ENCODE measurements around the gene NCAPG2. TPM values are rescaled to one million over a fixed set of nuclear protein-coding genes. Genes with fewer than 3 reads are reported as not detected.

Gene NCAPG2, protein sequence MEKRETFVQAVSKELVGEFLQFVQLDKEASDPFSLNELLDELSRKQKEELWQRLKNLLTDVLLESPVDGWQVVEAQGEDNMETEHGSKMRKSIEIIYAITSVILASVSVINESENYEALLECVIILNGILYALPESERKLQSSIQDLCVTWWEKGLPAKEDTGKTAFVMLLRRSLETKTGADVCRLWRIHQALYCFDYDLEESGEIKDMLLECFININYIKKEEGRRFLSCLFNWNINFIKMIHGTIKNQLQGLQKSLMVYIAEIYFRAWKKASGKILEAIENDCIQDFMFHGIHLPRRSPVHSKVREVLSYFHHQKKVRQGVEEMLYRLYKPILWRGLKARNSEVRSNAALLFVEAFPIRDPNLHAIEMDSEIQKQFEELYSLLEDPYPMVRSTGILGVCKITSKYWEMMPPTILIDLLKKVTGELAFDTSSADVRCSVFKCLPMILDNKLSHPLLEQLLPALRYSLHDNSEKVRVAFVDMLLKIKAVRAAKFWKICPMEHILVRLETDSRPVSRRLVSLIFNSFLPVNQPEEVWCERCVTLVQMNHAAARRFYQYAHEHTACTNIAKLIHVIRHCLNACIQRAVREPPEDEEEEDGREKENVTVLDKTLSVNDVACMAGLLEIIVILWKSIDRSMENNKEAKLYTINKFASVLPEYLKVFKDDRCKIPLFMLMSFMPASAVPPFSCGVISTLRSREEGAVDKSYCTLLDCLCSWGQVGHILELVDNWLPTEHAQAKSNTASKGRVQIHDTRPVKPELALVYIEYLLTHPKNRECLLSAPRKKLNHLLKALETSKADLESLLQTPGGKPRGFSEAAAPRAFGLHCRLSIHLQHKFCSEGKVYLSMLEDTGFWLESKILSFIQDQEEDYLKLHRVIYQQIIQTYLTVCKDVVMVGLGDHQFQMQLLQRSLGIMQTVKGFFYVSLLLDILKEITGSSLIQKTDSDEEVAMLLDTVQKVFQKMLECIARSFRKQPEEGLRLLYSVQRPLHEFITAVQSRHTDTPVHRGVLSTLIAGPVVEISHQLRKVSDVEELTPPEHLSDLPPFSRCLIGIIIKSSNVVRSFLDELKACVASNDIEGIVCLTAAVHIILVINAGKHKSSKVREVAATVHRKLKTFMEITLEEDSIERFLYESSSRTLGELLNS
- total RNA-seq = 100 to 1,000 TPM; 129 to 205 TPM

DNA sequence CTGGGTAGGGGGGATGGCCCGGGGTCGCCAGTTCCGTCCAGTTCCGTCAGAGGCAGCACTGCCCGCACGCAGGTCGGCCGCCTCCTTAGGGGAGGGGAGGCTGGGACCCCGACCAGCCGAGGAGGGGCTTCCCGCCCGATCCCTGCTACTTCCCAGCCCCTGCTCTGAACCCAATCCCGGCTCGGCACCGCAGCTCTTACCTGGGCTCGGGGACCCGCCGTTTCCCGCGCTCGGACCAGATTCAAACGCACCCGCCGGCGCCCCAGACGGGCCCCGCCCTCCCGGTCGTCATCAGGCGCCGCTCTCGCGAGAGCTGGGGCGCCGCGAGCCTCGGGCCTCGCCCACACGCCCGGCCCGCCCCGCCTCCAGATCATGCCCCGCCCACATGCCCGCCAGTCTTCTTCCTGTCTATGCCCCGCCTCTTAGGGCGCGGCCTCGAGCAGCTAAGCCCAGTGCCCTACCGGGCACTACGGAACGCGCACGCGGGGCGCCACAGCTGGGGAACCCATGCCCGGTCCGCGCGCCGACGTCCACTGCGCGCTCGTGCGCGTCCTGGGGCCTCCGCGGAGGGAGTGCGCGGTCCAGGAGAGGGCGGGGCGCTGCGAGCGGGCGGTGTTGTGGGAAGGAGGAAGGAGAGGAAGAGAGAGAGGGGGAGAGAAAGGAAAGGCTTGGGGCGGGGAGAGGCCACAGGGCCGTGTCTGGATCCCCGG lies at the start of gene NCAPG2:
Gene NCAPG2 (minus strand): TSS at position 281 of the 710 bp plus-strand sequence. CDS start 2,905 bp downstream, outside the sequence.
- no peaks in the 10 kb centered on the region for H3K9me3 Mint-ChIP-seq
- ATAC-seq = peak; percentile 98 to 99
- peaks cover 21 to 42% of the 10 kb centered on the region in 2 donors for H3K36me3 Mint-ChIP-seq
- H3K27ac Mint-ChIP-seq = peak within 1 kb of the TSS; percentile 93 to 96
- peak; percentile 96 to 97 for DNase-seq (ENCODE audit: low spot score in 2 of 2)

DNA sequence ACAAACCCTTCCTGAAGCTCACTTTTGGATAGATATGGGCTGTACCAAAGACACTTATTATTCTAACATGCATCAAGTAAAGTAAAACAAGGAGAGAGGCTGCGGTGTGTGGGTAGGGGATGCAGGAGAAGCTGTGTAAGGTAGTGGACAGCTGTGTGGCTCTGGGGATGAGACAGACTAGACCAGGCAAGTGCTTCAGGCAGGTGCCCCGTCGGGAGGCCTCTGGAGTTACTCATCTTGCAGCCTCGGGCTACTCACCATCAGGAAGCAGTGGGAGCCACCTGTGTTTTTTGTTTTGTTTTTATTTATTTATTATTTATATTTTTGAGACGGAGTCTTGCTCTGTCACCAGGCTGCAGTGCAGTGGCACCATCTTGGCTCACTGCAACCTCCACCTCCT lies 49.3 kb upstream of the NCAPG2 start:
- Mint-ChIP-seq H3K9me3 (no peaks in the 10 kb centered on the region), H3K36me3 (peaks cover 0 to 19% of the 10 kb centered on the region in 2 donors), H3K27ac (no peak overlapping the region)
- DNase-seq (ENCODE audit: low spot score in 2 of 2) = no peak
- ATAC-seq = no peak

DNA sequence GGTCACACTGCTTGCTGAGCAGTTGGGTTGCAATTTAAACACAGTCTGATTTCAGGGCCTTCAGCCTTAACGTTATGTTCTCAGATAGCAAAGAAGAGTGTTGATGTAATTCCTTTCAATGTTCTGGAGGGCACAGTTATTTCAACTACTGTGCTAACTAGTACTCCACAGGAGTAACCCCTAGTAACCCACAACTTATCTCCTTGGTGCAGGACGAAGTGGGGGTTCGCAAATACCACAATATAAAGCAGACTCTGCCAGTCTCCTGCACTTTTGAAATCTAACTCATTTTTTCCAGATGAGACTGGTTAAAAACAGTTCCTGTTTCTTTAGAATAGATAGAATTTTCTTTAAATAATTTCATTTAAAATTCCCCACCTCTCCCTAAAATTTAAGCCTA lies 47.1 kb upstream of the NCAPG2 start:
- no peak for ATAC-seq
- DNase-seq (ENCODE audit: low spot score in 2 of 2) = no peak
- no peak overlapping the region for H3K27ac Mint-ChIP-seq
- peaks cover 0 to 15% of the 10 kb centered on the region in 2 donors for H3K36me3 Mint-ChIP-seq
- no peaks in the 10 kb centered on the region for H3K9me3 Mint-ChIP-seq

DNA sequence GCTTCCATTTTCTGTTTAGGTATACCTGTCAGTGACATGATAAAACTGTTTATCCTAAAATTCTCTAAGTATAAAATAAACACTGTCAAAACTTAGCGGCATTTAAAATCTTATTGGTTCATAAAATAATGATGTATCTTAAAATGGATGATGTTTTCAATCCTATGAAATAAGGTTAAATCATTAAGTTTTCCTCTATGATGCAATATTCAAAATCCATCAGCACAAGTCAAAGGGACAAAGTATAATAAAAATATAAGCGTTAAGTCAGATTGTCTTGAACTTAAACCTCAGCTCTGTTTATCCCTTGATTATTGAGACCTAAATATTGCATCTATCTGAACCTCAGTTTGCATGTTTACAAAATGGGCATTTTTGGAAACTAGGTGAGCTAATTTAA lies 46.6 kb upstream of the NCAPG2 start:
- no peak for DNase-seq (ENCODE audit: low spot score in 2 of 2)
- H3K9me3 Mint-ChIP-seq = no peaks in the 10 kb centered on the region
- peaks cover 0 to 13% of the 10 kb centered on the region in 2 donors for H3K36me3 Mint-ChIP-seq
- ATAC-seq = no peak
- H3K27ac Mint-ChIP-seq = no peak overlapping the region

DNA sequence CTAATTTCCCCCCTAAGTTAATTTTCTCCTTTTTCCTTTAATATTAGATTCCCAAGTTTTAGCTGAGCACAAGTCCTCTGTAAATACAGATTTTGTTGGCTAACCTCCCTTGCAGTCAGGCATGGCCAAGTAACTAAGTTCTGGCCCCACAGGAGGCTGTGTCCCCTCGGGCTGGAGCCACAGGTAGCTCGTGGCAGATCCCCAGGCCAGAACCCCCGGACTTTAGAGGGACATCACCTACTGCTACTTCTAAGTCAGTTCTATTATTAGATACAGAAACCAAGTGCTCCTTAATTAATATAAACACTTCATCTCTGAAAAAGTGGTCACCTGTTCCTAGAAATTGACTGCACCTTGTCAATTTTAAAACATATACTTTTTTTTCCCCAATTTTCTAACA lies 46.1 kb upstream of the NCAPG2 start:
- no peaks in the 10 kb centered on the region for H3K9me3 Mint-ChIP-seq
- ATAC-seq = no peak
- no peak for DNase-seq (ENCODE audit: low spot score in 2 of 2)
- H3K27ac Mint-ChIP-seq = peak overlapping the region in 1 of 2 donors; percentile 14
- H3K36me3 Mint-ChIP-seq = peaks cover 0 to 10% of the 10 kb centered on the region in 2 donors

DNA sequence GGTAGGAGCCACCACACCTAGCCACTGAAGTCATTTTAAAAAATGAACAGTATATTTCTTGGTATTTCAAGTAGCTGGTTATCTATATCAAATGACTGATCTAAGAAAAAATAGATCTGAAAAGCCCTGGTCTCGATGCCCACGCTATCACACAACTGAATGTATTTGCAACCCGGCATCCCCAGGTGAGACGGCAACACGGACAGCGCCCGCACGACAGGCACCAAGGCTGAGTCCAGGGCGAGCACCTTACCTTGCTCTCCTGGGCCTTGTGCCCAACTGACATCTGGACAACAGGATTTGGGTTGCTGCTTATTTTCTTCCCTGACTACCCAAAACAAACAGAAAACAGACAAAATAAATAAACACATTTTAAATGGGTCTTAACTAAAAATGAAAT lies 44.8 kb upstream of the NCAPG2 start:
- no peaks in the 10 kb centered on the region for H3K9me3 Mint-ChIP-seq
- H3K36me3 Mint-ChIP-seq = peaks cover 4 to 10% of the 10 kb centered on the region in 2 donors
- peak overlapping the region in 1 of 2 donors; percentile 50 for H3K27ac Mint-ChIP-seq
- no peak for DNase-seq (ENCODE audit: low spot score in 2 of 2)
- ATAC-seq = no peak

DNA sequence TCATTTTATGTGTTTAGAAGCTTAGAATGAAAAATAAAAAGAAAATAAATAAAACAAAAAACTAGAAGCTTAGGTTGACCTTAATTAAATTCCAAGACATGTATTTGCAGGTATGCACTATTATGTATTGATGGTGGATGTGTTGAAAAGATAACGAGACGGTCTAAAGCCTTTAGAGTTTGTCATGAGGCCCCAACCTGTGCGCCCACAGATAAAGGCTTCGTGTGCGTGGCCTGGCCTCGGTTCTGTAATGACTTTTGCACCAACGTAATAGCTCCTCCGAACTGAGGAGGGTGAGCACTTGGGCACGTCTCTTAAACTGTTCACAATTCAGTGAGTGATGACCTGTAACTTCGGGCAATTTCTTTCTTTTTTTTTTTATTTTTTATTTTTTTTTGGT lies 43.7 kb upstream of the NCAPG2 start:
- Mint-ChIP-seq H3K27ac (no peak overlapping the region), H3K9me3 (no peaks in the 10 kb centered on the region), H3K36me3 (peaks cover 4 to 10% of the 10 kb centered on the region in 2 donors)
- DNase-seq (ENCODE audit: low spot score in 2 of 2) (no peak), ATAC-seq (no peak)

DNA sequence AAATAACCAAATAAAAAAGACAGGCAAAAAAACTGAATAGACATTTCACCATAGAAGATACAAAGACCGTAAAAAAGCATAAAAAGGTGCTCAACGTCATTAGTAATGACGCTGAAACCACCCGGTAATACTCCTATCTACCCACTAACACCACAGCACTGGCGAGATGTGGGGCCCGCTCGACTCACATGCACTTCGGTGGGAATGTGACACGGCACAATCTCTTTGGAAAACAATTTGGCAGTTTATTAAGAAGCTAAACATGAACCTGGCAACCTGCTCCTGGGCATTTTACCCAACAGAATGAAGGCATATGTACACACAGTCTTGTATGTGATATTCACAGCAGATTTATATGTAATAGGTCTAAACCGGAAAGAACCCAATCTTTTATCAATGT lies 42.8 kb upstream of the NCAPG2 start:
- no peak for DNase-seq (ENCODE audit: low spot score in 2 of 2)
- Mint-ChIP-seq H3K36me3 (peaks cover 4 to 10% of the 10 kb centered on the region in 2 donors), H3K9me3 (no peaks in the 10 kb centered on the region), H3K27ac (no peak overlapping the region)
- no peak for ATAC-seq

DNA sequence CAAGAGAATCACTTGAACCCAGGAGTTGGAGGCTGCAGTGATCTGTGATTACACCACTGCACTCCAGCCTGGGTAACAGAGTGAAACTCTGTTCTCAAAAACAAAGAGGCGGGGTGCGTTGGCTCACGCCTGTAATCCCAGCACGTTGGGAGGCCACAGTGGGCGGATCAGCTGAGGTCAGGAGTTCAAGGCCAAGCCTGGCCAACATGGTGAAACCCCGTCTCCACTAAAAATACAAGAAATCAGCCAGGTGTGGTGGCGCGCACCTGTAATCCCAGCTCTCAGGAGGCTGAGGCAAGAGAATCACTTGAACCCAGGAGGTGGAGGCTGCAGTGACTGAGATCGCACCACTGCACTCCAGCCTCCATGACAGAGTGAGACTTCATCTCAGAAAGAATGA lies 42.4 kb upstream of the NCAPG2 start:
- ATAC-seq = no peak
- peak overlapping the region in 1 of 2 donors; percentile 30 for H3K27ac Mint-ChIP-seq
- H3K36me3 Mint-ChIP-seq = peaks cover 4 to 10% of the 10 kb centered on the region in 2 donors
- no peak for DNase-seq (ENCODE audit: low spot score in 2 of 2)
- H3K9me3 Mint-ChIP-seq = no peaks in the 10 kb centered on the region

DNA sequence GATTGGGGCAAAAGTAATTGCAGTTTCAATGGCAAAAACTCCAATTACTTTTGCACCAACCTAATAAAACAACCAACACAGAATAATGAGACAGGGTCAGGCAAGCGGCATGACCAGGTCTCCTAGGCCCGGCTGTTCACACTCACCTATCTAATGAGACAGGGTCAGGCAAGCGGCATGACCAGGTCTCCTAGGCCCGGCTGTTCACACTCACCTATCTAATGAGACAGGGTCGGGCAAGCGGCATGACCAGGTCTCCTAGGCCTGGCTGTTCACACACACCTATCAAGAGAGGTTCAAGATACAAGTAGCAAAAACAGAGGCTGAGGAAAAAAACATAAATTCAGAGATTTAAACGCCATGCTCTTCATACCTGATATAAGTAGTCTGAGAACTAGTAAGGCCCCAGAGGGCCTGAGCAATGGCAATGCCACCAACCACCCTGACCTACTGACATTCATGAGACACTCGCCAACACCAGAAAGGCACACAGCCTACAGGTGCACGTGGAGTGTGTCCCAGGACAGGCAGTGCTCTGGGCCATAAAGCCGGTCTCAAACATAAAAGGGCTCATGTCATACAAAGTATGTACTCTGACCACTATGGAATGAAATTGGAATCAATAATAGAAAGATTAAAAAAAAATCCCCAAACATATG lies 40.6 kb upstream of the NCAPG2 start:
- no peaks in the 10 kb centered on the region for H3K9me3 Mint-ChIP-seq
- H3K36me3 Mint-ChIP-seq = peaks cover 15 to 18% of the 10 kb centered on the region in 2 donors
- no peak overlapping the region for H3K27ac Mint-ChIP-seq
- no peak for DNase-seq (ENCODE audit: low spot score in 2 of 2)
- no peak for ATAC-seq

DNA sequence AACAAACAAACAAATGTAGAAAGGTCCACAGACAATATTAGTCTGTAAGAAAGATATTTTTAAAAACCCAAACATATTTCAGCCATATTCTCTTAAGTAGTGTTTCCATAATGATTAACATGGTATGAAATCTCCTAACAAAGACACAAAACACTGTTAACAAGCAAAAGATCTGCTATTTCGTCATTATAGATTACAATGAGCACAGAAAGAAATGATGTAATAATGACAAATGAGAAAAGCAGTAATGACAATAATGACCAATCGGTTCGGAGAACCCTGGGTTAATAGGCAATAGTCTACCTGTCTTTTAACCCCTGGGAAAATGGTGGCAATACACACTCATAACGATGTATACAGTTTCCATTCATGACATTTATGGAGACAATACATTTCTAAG lies 39.5 kb upstream of the NCAPG2 start:
- ATAC-seq (no peak), DNase-seq (ENCODE audit: low spot score in 2 of 2) (no peak)
- no peak overlapping the region for H3K27ac Mint-ChIP-seq
- H3K36me3 Mint-ChIP-seq = peaks cover 18 to 19% of the 10 kb centered on the region in 2 donors
- no peaks in the 10 kb centered on the region for H3K9me3 Mint-ChIP-seq

DNA sequence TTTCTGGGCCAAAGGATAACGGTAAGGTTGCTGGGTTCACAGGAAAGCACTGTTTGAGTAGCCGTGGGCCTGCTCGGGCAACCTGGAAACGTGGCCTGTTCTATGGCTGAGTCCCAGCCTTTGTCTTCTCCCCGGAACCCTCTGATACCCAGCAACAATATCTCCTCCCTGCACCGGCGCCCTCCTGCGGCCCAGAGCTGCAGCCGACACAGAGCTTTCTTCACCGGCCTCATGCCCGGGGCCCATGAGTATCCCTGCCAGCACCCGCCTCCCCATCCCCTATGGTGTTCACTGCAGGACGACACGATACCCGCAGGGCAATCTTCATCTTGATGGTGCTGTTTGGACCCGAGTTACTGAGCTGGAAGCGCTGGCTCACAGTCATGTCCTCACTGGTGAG lies 38.6 kb upstream of the NCAPG2 start:
- ATAC-seq (no peak), DNase-seq (ENCODE audit: low spot score in 2 of 2) (no peak)
- peak overlapping the region in 1 of 2 donors; percentile 91 for H3K27ac Mint-ChIP-seq
- H3K9me3 Mint-ChIP-seq = no peaks in the 10 kb centered on the region
- H3K36me3 Mint-ChIP-seq = peaks cover 19 to 26% of the 10 kb centered on the region in 2 donors

DNA sequence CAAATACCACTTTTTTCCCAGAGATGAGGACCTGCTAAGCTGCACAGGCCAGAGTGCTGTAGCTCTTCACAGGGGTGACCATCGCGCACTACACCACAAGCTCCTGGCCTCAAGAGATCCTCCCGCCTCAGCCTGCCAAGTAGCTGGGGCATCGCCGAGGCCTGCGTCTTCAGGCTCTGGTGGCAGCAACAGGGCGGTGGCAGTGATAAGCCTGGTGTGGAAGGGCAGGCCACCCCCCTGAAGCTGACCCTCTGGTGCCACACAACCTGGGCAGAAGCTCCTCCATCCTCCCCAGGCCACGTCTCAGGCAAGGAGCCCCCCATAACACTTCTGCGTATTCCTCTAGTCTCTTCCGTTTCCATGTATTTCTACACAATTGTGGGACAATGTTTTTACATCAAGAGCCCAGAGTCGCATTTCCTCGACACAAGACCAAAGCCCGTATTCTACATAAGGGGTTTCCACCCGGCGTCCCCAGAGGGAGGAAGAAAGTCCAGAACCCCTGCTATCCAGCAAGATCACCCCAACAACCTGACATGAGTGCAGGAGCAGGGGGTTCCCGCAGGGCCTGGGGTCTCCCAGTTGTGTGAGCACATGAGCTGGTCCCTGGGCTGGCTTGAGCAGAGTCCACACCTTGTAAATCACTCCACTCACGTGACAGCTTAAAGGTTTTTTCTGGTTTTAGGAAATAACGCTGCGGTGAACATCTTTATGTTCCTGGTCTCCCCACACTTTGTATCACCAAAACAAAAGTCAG lies 37.6 kb upstream of the NCAPG2 start:
- Mint-ChIP-seq H3K27ac (peak overlapping the region in 1 of 2 donors; percentile 82), H3K9me3 (no peaks in the 10 kb centered on the region), H3K36me3 (peaks cover 19 to 22% of the 10 kb centered on the region in 2 donors)
- DNase-seq (ENCODE audit: low spot score in 2 of 2) (no peak), ATAC-seq (no peak)

DNA sequence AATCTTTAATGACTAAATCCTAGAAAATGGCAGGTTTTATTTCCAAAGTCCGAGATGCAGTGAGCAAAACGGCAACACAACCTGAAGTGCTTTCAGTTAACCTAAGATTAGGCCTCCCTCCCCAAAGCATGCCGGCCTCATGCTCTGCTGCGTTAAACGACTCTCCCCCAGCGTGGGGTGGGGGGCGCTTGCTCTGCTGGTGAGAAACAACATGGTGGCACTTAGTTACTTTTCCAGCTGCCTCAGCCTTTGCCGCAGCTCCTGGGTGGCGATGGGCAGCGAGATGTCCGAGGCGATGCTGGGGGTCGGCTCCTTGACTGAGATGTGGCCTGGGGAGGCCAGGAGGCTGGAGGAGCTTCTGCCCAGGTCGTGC lies 36.7 kb upstream of the NCAPG2 start:
- DNase-seq (ENCODE audit: low spot score in 2 of 2) = no peak
- peak overlapping the region in 1 of 2 donors; percentile 71 for H3K27ac Mint-ChIP-seq
- H3K36me3 Mint-ChIP-seq = peaks cover 19% of the 10 kb centered on the region in 2 donors
- no peaks in the 10 kb centered on the region for H3K9me3 Mint-ChIP-seq
- no peak for ATAC-seq

DNA sequence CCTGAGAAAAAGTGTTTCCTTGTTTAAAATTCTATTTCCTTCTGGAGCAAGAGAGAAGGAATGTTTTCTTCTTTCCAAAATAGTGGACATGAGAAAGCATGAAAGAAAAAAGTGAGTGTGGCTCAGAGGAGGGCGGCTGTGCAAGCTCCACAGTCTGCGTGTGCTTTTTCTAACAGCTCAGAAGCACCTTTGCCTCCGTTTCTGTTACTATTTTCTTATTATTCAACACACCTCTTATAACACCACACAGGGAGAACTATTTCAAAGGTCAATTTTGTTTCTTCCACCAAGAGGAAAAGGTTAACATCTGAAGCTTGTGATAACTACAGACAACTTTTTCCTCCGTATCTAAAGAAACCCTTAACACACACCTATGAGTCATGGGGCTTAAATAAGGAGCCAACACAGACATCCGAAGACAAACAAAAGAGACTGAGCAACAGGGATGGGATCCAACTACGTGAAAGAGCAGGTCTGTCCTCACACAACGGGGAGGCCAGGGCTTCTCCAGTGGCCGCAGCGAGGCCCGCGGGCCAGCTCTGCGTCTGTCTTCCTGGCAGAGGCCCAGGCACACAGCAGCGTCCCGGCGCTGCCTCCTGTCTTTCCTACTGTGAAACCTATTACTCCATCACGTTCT lies 36.2 kb upstream of the NCAPG2 start:
- DNase-seq (ENCODE audit: low spot score in 2 of 2) (no peak), ATAC-seq (peak in 1 of 2 donors; percentile 55)
- H3K36me3 Mint-ChIP-seq = peaks cover 19 to 23% of the 10 kb centered on the region in 2 donors
- H3K9me3 Mint-ChIP-seq = no peaks in the 10 kb centered on the region
- peak overlapping the region; percentile 62 to 71 for H3K27ac Mint-ChIP-seq
